HG03039 (cell line): Measurements from ENCODE around the gene LRP2BP.

Experiments used
- ATAC-seq: cut with Tn5 transposase; IDR thresholded peaks from one replicate; pipeline ENCODE4 v1.9.1; 2021; ENCODE audit warnings: mild to moderate bottlenecking, moderate library complexity; ENCODE audit not compliant: unreplicated experiment

LRP2BP gene

GRCh38 chr4:185395238-185395955 lies at the start of gene LRP2BP:
Gene LRP2BP (minus strand): TSS chr4:185395924. CDS start chr4:185378186, 17,738 bp downstream.
- no peak for ATAC-seq

GRCh38 chr4:185445209-185445608 lies 49.5 kb upstream of the LRP2BP start:
- no peak for ATAC-seq

- ATAC-seq = no peak
Measured at GRCh38 chr4:185441479-185441878, 45.8 kb upstream of the LRP2BP start.

- no peak for ATAC-seq
Measured at GRCh38 chr4:185437809-185438208, 42.1 kb upstream of the LRP2BP start.

GRCh38 chr4:185435466-185435865 lies 39.7 kb upstream of the LRP2BP start:
- ATAC-seq = no peak

GRCh38 chr4:185429660-185430059 lies 33.9 kb upstream of the LRP2BP start:
- ATAC-seq = no peak

- no peak for ATAC-seq
Measured at GRCh38 chr4:185426960-185427688, 31.4 kb upstream of the LRP2BP start.

- peak; percentile 89 for ATAC-seq
Measured at GRCh38 chr4:185425647-185426352, 30.1 kb upstream of the LRP2BP start, which contains the start of gene UFSP2. Gene UFSP2 (minus strand): TSS chr4:185425964. CDS start chr4:185425868, 96 bp downstream.

- ATAC-seq = peak; percentile 2
Measured at GRCh38 chr4:185424905-185425646, 29.4 kb upstream of the LRP2BP start.

GRCh38 chr4:185421366-185422124 lies 25.8 kb upstream of the LRP2BP start:
- ATAC-seq = no peak

- ATAC-seq = no peak
Measured at GRCh38 chr4:185416955-185417354, 21.2 kb upstream of the LRP2BP start.

GRCh38 chr4:185412412-185412811 lies 16.7 kb upstream of the LRP2BP start:
- no peak for ATAC-seq

GRCh38 chr4:185411849-185412248 lies 16.1 kb upstream of the LRP2BP start:
- ATAC-seq = no peak

- ATAC-seq = no peak
Measured at GRCh38 chr4:185408432-185408831, 12.7 kb upstream of the LRP2BP start.

GRCh38 chr4:185405296-185405999 lies 9.7 kb upstream of the LRP2BP start:
- peak; percentile 57 for ATAC-seq

GRCh38 chr4:185404031-185404430 lies 8.3 kb upstream of the LRP2BP start:
- ATAC-seq = no peak

GRCh38 chr4:185399466-185399865 lies 3.7 kb upstream of the LRP2BP start:
- no peak for ATAC-seq

- ATAC-seq = no peak
Measured at GRCh38 chr4:185398618-185399017, 2.9 kb upstream of the LRP2BP start.

- ATAC-seq = no peak
Measured at GRCh38 chr4:185396724-185397385, 1.1 kb upstream of the LRP2BP start, which contains the start of gene ANKRD37. Gene ANKRD37 (plus strand): TSS chr4:185396841. CDS start chr4:185396924, 83 bp downstream.
